Measurements from ENCODE around the gene ATL2.

The ATL2 gene

GRCh38 chr2:38317725-38318124 is 59.3 kb downstream of the ATL2 start:
- ATAC-seq (ENCODE audit: insufficient read depth, low read depth), result no peak
- Histone ChIP-seq H3K36me3 (ENCODE audit: insufficient read depth, low read length) (peaks cover 64% of the 10 kb centered on the region), H3K27ac (ENCODE audit: low read length) (no peak overlapping the region)

GRCh38 chr2:38315707-38316333 is 61.3 kb downstream of the ATL2 start:
- Histone ChIP-seq H2AFZ (ENCODE audit: low read depth, low read length) (no peak overlapping the region), H3K27ac (ENCODE audit: low read length) (no peak overlapping the region), H3K9ac (ENCODE audit: low read depth, low read length) (no peak overlapping the region), H3K27me3 (ENCODE audit: insufficient read depth, low read length, poor library complexity) (no peaks in the 10 kb centered on the region), H4K20me1 (ENCODE audit: insufficient read depth, low read length) (no peaks in the 10 kb centered on the region), H3K36me3 (ENCODE audit: insufficient read depth, low read length) (peaks cover 78% of the 10 kb centered on the region), H3K4me1 (ENCODE audit: insufficient read depth, low read length) (no peaks in the 10 kb centered on the region), H3K4me3 (ENCODE audit: low read depth in 1 of 2, low read length in 2 of 2) (no peak overlapping the region), H3K4me2 (ENCODE audit: insufficient read depth, low read length) (no peak overlapping the region), H3K9me3 (ENCODE audit: insufficient read depth, low read length, severe bottlenecking) (no peaks in the 10 kb centered on the region), H3K79me2 (ENCODE audit: insufficient read depth, low read length) (peaks cover 2% of the 10 kb centered on the region; the same call in 1 of the 2 replicates)
- peak; percentile 74 for TF ChIP-seq CTCF (IDR thresholded peaks at IDR 0.05; ENCODE audit: borderline replicate concordance, extremely low read depth, low read length, poor library complexity, severe bottlenecking)
- TF ChIP-seq EZH2 (IDR thresholded peaks at IDR 0.05; ENCODE audit: borderline replicate concordance, low read depth, low read length, severe bottlenecking), result no peak
- peak; percentile 82 for ATAC-seq (ENCODE audit: insufficient read depth, low read depth)
- DNase-seq, result peak; percentile 30

More at GRCh38 chr2:38317725-38318124, 59.3 kb downstream of the ATL2 start:
- no peaks in the 10 kb centered on the region for H4K20me1 ChIP-seq (ENCODE audit: insufficient read depth, low read length)
- no peaks in the 10 kb centered on the region for H3K27me3 ChIP-seq (ENCODE audit: insufficient read depth, low read length, poor library complexity)
- H3K9ac ChIP-seq (ENCODE audit: low read depth, low read length), result no peak overlapping the region
- no peak overlapping the region for H3K4me3 ChIP-seq (ENCODE audit: low read depth in 1 of 2, low read length in 2 of 2)
- peaks cover 12% of the 10 kb centered on the region; the same call in 1 of the 2 replicates for H3K79me2 ChIP-seq (ENCODE audit: insufficient read depth, low read length)
- DNase-seq, result no peak
- H2AFZ ChIP-seq (ENCODE audit: low read depth, low read length), result no peak overlapping the region
- H3K9me3 ChIP-seq (ENCODE audit: insufficient read depth, low read length, severe bottlenecking), result no peaks in the 10 kb centered on the region
- TF ChIP-seq EZH2 (IDR thresholded peaks at IDR 0.05; ENCODE audit: borderline replicate concordance, low read depth, low read length, severe bottlenecking) (no peak), CTCF (IDR thresholded peaks at IDR 0.05; ENCODE audit: borderline replicate concordance, extremely low read depth, low read length, poor library complexity, severe bottlenecking) (no peak)
- no peak overlapping the region for H3K4me2 ChIP-seq (ENCODE audit: insufficient read depth, low read length)
- no peaks in the 10 kb centered on the region for H3K4me1 ChIP-seq (ENCODE audit: insufficient read depth, low read length)

GRCh38 chr2:38308821-38309220 is 68.3 kb downstream of the ATL2 start:
- H3K79me2 ChIP-seq (ENCODE audit: insufficient read depth, low read length), result no peaks in the 10 kb centered on the region
- no peak for DNase-seq
- no peak overlapping the region for H3K4me2 ChIP-seq (ENCODE audit: insufficient read depth, low read length)
- no peak overlapping the region for H3K4me3 ChIP-seq (ENCODE audit: low read depth in 1 of 2, low read length in 2 of 2)
- H2AFZ ChIP-seq (ENCODE audit: low read depth, low read length), result no peak overlapping the region
- no peak overlapping the region for H3K27ac ChIP-seq (ENCODE audit: low read length)
- no peaks in the 10 kb centered on the region for H3K27me3 ChIP-seq (ENCODE audit: insufficient read depth, low read length, poor library complexity)
- H3K36me3 ChIP-seq (ENCODE audit: insufficient read depth, low read length), result peaks cover 74% of the 10 kb centered on the region
- TF ChIP-seq EZH2 (IDR thresholded peaks at IDR 0.05; ENCODE audit: borderline replicate concordance, low read depth, low read length, severe bottlenecking), result no peak
- no peak for TF ChIP-seq CTCF (IDR thresholded peaks at IDR 0.05; ENCODE audit: borderline replicate concordance, extremely low read depth, low read length, poor library complexity, severe bottlenecking)
- no peaks in the 10 kb centered on the region for H3K4me1 ChIP-seq (ENCODE audit: insufficient read depth, low read length)
- no peak overlapping the region for H3K9ac ChIP-seq (ENCODE audit: low read depth, low read length)
- no peaks in the 10 kb centered on the region for H3K9me3 ChIP-seq (ENCODE audit: insufficient read depth, low read length, severe bottlenecking)
- no peak for ATAC-seq (ENCODE audit: insufficient read depth, low read depth)
- H4K20me1 ChIP-seq (ENCODE audit: insufficient read depth, low read length), result no peaks in the 10 kb centered on the region

Data from DND-41 (cell line).